NCI-H1694 treated with DMSO at 0.1 percent for 48 hours (cell line): ENCODE measurements around the gene RTL10.
"Not testable (repeated sequence)": the region's sequence is repeated elsewhere in the genome, so short reads cannot be mapped to it uniquely, and the experiment has no call there.

Experiments
- DNase-seq: peaks from one replicate; lab custom pipeline; 2025; lab: John Stamatoyannopoulos, UW

Gene RTL10

DNA sequence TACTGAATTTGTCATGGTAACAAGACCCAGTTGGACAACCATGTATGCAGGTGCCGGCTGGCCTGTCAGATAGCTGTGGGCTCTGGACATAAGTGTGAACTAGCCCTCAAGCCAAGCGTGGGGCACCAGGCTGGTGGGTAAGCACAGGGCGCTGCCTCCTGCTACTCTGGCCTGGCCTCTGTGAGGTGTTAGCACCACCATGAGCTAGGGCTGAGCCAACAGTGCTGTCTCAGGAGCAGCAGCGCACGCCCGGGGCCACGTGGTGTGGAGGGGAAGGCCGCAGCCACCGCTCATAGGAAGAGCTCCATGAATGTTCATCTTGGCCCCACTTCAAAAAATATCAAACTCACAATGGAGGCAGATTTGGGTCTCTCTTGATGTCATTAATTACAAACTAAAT, 35.3 kb upstream of the RTL10 start:
- no peak for DNase-seq

- no peak for DNase-seq
Measured at GRCh38 chr22:19888131-19888746, 33.6 kb upstream of the RTL10 start.

DNA sequence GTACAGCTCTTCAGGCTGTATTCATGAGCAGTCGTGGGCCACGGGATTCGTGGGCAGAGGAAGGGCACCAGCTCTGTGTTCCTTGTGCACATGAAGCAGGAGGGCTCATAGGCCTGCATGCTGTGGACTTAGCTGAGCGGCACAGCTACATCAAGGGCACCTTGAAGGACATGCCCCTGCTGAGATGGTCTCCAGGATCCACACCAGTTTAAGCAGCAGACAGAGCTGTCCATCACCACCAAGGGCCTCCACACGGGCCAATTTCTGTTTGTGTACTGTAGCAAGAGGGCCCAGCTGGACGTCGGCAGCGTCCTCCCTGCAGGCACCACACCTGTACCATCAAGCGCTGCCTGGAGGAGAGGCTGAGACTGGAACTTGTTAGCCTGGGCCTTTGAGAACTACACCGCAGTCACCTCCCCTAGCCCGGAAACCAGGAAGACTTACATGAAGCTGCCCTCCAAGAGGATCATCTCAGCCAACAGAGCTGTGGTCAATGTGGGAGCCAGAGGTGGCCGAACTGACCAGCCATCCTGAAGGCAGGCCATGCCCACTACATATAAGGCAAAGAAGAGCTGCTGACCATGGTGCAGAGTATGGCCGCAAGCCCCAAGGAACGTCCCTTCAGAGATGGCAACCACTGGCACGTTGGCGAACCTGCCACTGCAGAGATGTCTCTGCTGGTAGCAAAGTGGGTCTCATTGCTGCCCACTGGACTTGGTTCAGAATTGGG, 32.7 kb upstream of the RTL10 start:
- no peak for DNase-seq

- no peak for DNase-seq
Measured at GRCh38 chr22:19886605-19887255, 32.1 kb upstream of the RTL10 start.

DNA sequence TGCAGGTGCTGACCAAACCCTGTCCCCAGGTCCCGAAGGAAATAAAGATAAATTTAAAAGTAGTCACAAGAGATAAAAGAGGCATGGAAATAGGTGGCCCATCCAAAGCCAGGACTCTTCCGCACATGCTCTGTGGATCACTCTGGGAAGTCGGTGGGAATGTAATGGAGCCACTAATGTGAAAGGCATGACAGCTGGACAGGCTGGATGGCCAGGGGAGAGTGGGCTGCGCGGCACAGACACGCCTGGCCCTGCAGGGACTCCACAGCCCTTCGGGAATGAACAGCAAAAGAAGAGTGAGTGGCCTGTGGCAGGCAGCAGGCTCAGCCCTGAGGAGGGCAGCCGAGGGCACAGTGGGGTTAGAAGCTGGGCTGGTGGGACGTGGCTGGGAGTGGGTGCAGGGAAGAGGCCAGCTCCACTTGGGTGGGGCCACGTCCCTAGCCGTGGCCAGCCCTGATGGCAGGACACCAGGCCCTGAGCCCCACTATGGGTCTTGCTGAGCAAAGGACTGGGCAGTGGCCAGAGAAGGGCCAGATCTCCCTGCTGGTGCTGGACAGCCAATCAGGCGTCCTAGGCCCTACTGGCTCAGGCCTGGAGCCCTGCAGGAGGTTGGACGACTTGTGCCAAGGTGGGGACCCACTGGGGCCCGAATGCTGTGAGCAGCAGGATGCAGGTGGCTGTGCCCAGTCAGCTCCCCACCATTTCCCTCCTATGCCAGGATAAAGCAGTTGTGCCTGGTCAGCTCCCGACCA, 31.3 kb upstream of the RTL10 start:
- no peak for DNase-seq

DNA sequence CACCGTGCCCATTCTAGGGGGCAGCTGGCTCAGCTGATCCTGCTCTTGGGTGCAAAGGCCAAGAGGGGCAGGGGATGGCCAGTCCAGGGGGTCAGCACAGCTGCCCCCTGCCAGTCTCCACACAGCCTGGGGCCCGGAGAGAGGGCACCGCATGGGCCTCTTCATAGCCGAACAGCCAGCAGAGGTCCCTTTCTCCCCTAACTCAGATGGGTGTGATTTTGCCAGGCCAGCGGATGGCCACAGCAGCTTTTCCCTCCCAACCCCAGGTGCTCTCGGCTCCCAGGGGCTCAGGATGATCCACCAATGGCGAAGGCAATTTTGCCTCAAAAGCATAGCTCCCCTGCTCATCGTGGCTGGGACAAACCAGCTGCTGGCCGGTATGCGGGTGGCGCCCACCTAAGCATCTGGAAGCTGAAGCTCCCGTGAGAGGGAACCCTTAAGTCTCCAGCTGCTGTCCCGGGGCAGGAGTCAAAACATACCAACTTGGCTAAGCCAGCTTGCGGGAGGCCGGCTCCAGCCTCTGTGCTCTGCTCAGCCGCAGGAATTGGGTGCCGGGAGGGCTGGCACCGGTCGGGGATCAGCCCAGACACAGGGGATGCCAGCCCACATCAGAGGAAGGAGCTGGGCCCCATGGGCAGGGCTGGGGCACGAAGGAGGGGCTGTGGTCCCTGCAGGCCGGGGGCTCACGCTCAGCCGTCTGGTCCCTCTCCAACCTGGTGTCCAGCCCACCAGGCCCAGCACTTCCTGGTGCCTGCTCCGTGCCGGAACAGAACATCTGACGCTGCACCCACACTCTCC, 30.5 kb upstream of the RTL10 start:
- DNase-seq = no peak

GRCh38 chr22:19884161-19884953, 29.7 kb upstream of the RTL10 start:
- DNase-seq = no peak

- not testable (repeated sequence) for DNase-seq
Measured at GRCh38 chr22:19883446-19883845, 28.8 kb upstream of the RTL10 start.

- DNase-seq = no peak
Measured at GRCh38 chr22:19882446-19883381, 28.0 kb upstream of the RTL10 start.

DNA sequence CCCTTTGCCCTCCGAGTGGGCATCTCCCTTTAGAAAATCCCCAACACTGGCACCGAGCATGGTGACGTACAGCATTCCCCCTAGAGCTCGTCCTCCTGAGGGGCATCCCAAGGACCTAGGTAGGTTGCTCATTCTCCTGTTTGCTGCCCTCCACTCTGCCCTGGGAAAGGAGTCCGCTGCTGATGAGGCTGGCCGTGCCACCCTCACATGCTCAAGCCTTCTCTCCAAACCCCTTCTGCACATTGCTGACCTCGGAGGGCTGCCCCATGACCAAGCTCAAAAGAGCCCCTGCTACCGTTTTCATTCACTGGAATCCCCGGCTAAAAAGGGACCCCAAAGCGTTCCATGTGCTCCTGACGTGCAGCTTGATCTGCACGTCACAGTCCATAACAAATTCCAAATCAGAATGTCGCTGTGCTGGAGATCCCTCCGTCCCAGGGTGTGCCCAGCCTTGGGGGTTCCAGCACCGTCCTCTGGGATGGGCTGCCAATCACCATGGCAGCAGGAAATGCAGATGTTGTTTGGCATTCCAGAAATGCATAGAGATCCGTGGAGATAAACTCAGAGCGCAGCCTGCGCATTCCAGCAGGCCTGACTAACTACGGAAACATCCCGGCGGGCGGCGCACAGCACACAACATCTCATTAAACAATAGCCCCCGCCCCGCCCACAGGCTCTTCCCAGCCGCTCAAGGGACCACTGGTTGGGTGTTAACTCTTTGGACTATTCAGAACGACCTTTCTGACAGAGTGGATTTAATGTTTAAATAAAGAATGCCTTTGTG, 26.3 kb upstream of the RTL10 start:
- no peak for DNase-seq

DNA sequence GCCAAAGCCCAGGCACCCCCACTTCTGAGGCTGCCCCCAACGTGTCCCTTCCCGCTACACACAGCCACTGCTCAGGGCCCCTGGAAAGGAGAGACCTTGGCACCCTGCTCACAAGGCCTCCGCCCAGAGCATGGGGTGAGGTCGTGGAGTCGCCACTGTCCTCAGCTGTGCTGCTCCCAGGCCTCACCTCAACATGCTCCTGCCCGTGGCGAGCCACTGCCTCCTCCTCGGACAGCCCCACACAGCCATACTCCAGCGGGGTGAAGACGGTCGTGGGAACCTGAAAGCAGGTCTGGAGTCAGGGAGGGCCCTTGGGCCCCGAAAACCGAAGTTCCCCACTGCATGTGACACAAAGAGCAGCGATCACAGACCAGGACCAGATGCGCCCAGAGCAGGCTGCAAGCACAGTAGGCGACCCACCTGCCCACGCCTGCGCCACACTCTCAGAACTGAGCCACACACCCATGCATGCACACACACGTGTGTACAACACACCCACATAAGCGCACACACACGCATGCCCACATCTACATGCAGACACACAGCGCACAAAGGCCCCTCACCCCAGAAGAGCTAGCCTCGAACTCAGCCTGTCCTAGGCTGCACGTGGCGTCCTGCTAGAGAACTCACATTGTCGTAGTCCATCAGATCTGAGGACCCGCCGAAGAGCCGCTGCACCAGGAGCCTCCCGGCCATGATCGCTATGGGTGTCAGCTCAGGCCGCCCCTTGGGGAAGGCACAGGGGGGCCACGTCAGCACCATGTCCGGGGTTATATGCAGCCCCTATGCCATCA, 25.5 kb upstream of the RTL10 start:
- DNase-seq = no peak

DNA sequence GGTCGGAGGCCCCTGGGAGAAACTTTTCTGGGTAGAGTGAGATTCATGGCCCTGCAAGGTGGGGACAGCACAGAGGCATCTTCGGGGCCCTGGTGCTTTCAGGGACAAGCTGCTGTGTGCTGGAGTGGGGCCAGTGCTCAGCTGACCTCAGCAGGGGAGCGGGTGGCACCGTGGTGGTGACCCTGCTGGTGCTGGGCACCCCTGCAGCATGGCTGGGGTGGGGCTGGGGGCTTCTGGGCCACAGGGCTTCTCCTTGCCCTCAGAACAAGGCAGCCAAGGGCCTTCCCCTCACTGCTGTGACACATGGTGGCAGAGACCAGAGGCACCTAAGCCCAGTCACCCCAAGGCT, 24.9 kb upstream of the RTL10 start:
- DNase-seq = no peak

DNA sequence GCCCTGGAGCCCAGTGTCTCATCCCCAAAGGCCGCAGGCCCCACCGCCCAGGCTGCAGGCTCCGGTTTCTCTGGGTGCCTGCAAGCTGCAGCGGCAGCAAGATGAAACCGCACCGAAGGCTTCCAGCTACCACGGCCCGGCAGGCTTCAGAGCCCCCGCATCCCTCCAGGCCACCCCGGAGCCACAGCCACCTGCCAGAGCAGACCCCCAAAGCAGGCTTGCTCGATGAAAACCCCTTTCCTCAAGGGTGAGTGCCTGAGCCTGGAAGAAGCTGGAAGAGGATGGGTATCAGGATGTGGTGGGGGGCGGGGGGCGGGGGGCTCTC, 24.5 kb upstream of the RTL10 start:
- DNase-seq = no peak

- DNase-seq = no peak
Measured at GRCh38 chr22:19878461-19879245, 24.0 kb upstream of the RTL10 start.

DNA sequence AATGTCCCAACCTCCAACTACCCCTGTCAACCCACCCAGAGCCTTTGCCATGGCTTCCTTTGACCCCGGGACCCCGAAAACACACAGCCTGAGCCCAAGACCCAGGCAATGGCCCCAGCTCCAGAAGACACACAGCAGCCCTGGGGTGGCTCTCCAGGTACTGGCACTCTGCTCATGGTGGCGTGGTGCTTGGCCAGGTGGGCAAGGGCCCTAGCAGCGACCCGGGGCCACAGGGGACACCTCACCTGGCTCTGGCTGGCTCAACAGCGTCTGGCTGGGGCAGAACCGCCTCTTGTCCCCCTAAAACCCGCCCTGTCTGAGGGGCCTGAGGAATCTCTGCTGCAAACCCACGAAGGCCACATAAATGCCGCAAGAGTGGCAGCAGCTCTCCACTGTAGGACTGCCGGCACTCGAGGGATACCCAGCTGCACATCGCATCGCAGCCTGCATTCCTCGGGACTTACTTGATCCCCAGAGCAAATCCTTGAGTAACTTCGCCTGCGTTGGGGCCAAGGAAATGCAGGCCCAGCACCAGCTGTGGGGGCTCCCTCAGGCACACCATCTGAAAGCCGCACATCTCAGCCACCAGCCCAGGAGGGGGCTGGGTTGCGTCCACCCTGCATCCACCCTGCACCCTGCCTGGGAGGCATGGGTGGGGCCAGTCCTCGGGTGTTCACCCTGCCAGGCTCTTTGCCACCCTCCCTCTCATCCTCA, 23.1 kb upstream of the RTL10 start:
- no peak for DNase-seq

GRCh38 chr22:19876941-19877625, 22.4 kb upstream of the RTL10 start:
- no peak for DNase-seq
